HepG2 (cell line): ENCODE results near the gene GMFB. TPM values are rescaled to one million over a fixed set of nuclear protein-coding genes. Genes with fewer than 3 reads are reported as not detected.

Experiments used
- E2F1 ChIP-seq: sonication (generic); formaldehyde crosslinking; IDR thresholded peaks from 2 replicates; pipeline ENCODE4 v1.5.0; 2020; ENCODE audit warnings: missing genetic modification reagents
- HMGA1 ChIP-seq: sonication (generic); formaldehyde crosslinking; conservative IDR thresholded peaks from 2 replicates; pipeline ENCODE4 v1.4.0; 2020; ENCODE audit warnings: missing genetic modification reagents
- HNF4G ChIP-seq, 2 experiments: sonication (generic) in 1 of 2; formaldehyde crosslinking in 1 of 2; IDR thresholded peaks; 2 replicates each; pipeline versions ENCODE4 v1.4.0 to v1.6.1; 2011 to 2020; ENCODE audit warnings: borderline replicate concordance in 2 of 2, low read depth in 2 of 2, mild to moderate bottlenecking in 2 of 2, low read length in 1 of 2, missing genetic modification reagents in 1 of 2, moderate library complexity in 1 of 2
- ISL2 ChIP-seq: sonication (generic); formaldehyde crosslinking; IDR thresholded peaks from 2 replicates; pipeline ENCODE4 v1.5.0; 2020; ENCODE audit warnings: missing genetic modification reagents
- ZNF253 ChIP-seq: sonication (generic); formaldehyde crosslinking; IDR thresholded peaks from 2 replicates; pipeline ENCODE4 v1.8.0; 2022; ENCODE audit warnings: mild to moderate bottlenecking, missing genetic modification reagents, borderline replicate concordance
- ZNF318 ChIP-seq: sonication (generic); formaldehyde crosslinking; IDR thresholded peaks from 2 replicates; pipeline ENCODE4 v1.4.0; 2020; ENCODE audit warnings: mild to moderate bottlenecking, missing genetic modification reagents
- ZNF646 ChIP-seq: sonication (generic); formaldehyde crosslinking; IDR thresholded peaks from 2 replicates; pipeline ENCODE4 v1.9.0; 2021; ENCODE audit warnings: mild to moderate bottlenecking, missing genetic modification reagents
- ZXDC ChIP-seq: sonication (generic); formaldehyde crosslinking; IDR thresholded peaks from 2 replicates; pipeline ENCODE4 v1.5.0; 2020; ENCODE audit warnings: mild to moderate bottlenecking, missing genetic modification reagents
- polyA plus RNA-seq, 8 experiments: library from polyadenylated mRNA; depleted of rRNA in 3 of 8; stranded (reverse) in 7 of 8; unstranded in 1 of 8; fragments of >200 nt; fragmentation: Illumina TruSeq in 4 of 8; extraction: Trizol in 4 of 8; gene quantifications; 2 replicates each; pipeline versions ENCODE4 v1.2.1 to v1.2.3, GENCODE V29; 2011 to 2016; ENCODE audit warnings: low read depth in 4 of 8, missing spikeins in 1 of 8, mixed read lengths in 1 of 8; ENCODE audit not compliant: insufficient read depth in 1 of 8
- total RNA-seq, 5 experiments: library from RNA; depleted of rRNA; stranded (reverse); fragments of >200 nt; fragmentation: Illumina TruSeq; extraction: Trizol; gene quantifications; 2 replicates each; pipeline ENCODE4 v1.2.3, GENCODE V29; 2016; ENCODE audit warnings: low read depth in 1 of 5

GMFB gene
- total and polyA plus RNA-seq, 2 of the 13 experiments (the other 11 are each of a cell fraction or from before 2014, with no cell fraction given), result 17.3 to 68.2 TPM

- TF ChIP-seq ZNF646 (CRISPR knock-in tag) (no peak), ISL2 (no peak), ZNF253 (CRISPR knock-in tag) (no peak), E2F1 (CRISPR knock-in tag) (no peak), HMGA1 (CRISPR knock-in tag) (no peak), ZNF318 (CRISPR knock-in tag) (no peak), ZXDC (CRISPR knock-in tag) (no peak), HNF4G (IDR thresholded peaks at IDR 0.05; ENCODE audit: borderline replicate concordance, low read depth, low read length) (no peak), HNF4G (CRISPR knock-in tag; IDR thresholded peaks at IDR 0.05; ENCODE audit: borderline replicate concordance, low read depth) (no peak)
Measured at GRCh38 chr14:54475187-54475899, 13.4 kb downstream of the GMFB start (continued).
